ENCODE data around the gene NKAIN2.

- TF ChIP-seq CTCF (optimal IDR thresholded peaks at IDR 0.05 in 1 of 3, IDR thresholded peaks at IDR 0.05 in 1 of 3, conservative IDR thresholded peaks at IDR 0.05 in 1 of 3; ENCODE audit: extremely low read depth in 1 of 3, insufficient read depth in 2 of 3, low read length in 3 of 3) (no peak), EZH2 (IDR thresholded peaks at IDR 0.05; ENCODE audit: low read length) (no peak)
Observed at GRCh38 chr6:124775121-124775520, 971.5 kb downstream of the NKAIN2 start.
